Measurements from ENCODE around the gene DPF3. TPM values are rescaled to one million over a fixed set of nuclear protein-coding genes. Genes with fewer than 3 reads are reported as not detected.
A peak's percentile ranks its signal among the peaks of the same experiment; 100 is the strongest.

Gene DPF3
- total and polyA plus RNA-seq, 11 donors, result 13.5 to 53.8 (median 37.0) TPM

DNA sequence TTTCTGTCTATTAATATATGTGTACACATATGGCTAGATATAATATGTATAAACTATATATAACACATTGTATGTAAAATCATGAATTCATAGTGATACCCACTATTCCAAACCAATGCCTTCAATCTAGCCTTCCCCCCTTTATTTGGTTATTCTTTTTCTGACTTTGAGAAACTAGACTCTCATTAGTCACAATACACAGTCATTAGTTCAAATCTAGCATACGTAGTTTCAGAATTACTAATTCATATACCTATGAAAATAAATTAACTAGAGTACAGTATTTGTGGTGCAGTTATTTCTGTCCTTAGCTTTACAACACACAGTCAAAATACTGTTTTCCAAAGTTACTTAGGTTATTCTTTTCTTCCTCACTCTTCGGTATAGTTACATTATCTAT, 268.2 kb downstream of the DPF3 start:
- H3K36me3 ChIP-seq, result peaks cover 0 to 4% (median 0%) of the 10 kb centered on the region in 9 donors
- ATAC-seq, result no peak
- 94 to 98% (median 97%) methylated on average over 2 of the region's 2 CpGs for WGBS, 4 donors
- DNase-seq, result no peak
- H3K27me3 ChIP-seq, result no peaks in the 10 kb centered on the region
- intact Hi-C loops (cut with DNase I), result no loop called here
- H3K4me3 ChIP-seq, result no peak overlapping the region
- H3K9me3 ChIP-seq, result peaks cover 0 to 27% (median 2%) of the 10 kb centered on the region in 12 donors
- no peaks in the 10 kb centered on the region for H3K4me1 ChIP-seq
- TF ChIP-seq, protein P1, sequence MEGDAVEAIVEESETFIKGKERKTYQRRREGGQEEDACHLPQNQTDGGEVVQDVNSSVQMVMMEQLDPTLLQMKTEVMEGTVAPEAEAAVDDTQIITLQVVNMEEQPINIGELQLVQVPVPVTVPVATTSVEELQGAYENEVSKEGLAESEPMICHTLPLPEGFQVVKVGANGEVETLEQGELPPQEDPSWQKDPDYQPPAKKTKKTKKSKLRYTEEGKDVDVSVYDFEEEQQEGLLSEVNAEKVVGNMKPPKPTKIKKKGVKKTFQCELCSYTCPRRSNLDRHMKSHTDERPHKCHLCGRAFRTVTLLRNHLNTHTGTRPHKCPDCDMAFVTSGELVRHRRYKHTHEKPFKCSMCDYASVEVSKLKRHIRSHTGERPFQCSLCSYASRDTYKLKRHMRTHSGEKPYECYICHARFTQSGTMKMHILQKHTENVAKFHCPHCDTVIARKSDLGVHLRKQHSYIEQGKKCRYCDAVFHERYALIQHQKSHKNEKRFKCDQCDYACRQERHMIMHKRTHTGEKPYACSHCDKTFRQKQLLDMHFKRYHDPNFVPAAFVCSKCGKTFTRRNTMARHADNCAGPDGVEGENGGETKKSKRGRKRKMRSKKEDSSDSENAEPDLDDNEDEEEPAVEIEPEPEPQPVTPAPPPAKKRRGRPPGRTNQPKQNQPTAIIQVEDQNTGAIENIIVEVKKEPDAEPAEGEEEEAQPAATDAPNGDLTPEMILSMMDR (IDR thresholded peaks at IDR 0.05), result no peak
- TF ChIP-seq POLR2A (IDR thresholded peaks at IDR 0.05), result no peak
- no peak overlapping the region for H3K27ac ChIP-seq

DNA sequence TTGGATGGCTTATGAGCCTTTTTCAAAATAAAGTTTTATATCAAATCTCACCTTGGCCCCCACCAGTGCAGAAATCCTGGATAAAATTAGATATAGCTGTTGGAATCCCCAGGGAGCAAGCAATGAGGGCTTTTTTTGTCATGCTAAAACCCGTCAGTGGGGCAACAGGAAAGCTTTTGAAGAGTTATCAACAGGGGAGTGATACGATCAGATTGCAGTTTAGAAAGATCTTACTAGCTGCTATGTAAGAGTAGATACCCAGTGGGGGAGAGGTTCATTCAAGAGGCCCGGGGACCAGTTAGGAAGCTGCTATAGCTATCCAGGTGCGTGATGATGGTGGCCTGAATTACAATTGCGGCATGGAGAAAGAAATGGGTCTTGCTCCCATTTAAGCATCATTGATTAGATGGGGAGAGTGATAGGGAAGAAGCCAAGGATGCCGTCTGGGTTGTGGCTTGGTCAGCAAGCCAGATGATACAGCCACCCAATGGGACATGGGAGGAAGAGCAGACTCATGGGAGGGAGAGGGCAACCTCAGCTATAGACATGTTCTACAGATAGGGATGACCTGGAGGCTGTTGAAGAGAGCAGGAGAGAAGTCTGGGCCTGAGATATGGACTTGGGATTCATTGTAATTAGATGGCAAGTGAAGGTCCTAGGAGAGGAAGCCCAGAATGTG, 272.4 kb downstream of the DPF3 start:
- H3K27me3 ChIP-seq, result no peaks in the 10 kb centered on the region
- H3K9me3 ChIP-seq, result peaks cover 0 to 20% (median 0%) of the 10 kb centered on the region in 12 donors
- peaks cover 5 to 34% (median 28%) of the 10 kb centered on the region in 12 donors for H3K4me1 ChIP-seq
- 85 to 91% (median 87%) methylated on average over 6 of the region's 6 CpGs for WGBS, 4 donors
- TF ChIP-seq, protein P1 (IDR thresholded peaks at IDR 0.05), result no peak
- TF ChIP-seq POLR2A (IDR thresholded peaks at IDR 0.05), result no peak
- intact Hi-C loops (cut with DNase I), result no loop called here
- ATAC-seq, result no peak
- no peak overlapping the region for H3K27ac ChIP-seq
- no peaks in the 10 kb centered on the region for H3K36me3 ChIP-seq
- no peak overlapping the region for H3K4me3 ChIP-seq
- no peak for DNase-seq

DNA sequence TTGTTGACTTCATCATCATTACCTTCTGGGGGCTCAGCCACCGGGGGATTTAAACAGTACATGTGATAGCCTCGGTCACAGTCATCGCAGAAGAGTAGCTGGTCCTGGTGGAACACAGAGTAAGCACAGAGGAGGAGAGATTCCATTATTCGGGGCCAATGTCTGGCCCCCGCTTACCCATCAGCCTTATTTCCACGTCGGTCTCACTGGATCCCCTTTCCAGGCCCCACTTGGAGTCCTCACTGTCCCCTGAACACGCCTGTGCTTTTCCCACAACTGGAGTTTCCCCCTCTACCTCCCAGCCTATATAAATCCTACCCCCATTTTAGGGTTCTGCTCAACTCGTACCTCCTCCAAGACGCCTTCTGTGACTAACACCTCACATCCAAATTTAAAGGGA, 274.0 kb downstream of the DPF3 start:
- no peaks in the 10 kb centered on the region for H3K36me3 ChIP-seq
- no peaks in the 10 kb centered on the region for H3K27me3 ChIP-seq
- ATAC-seq, result no peak
- no peak for TF ChIP-seq POLR2A (IDR thresholded peaks at IDR 0.05)
- peak overlapping the region in 3 of 12 donors; percentile 83 to 84 (median 84) for H3K27ac ChIP-seq
- H3K4me1 ChIP-seq, result peaks cover 5 to 50% (median 44%) of the 10 kb centered on the region in 12 donors
- no peak overlapping the region for H3K4me3 ChIP-seq
- 96 to 99% (median 97%) methylated on average over 10 of the region's 10 CpGs for WGBS, 4 donors
- peaks cover 0 to 9% (median 0%) of the 10 kb centered on the region in 12 donors for H3K9me3 ChIP-seq
- intact Hi-C loops (cut with DNase I), result loop anchor here in 4 of 10 donors (5.0 to 10.0 kb wide), 5 partner anchors 103 to 285 kb away; partner anchors contain the start of gene DPF3 (in 2 of the 4)
- DNase-seq, result no peak

DNA sequence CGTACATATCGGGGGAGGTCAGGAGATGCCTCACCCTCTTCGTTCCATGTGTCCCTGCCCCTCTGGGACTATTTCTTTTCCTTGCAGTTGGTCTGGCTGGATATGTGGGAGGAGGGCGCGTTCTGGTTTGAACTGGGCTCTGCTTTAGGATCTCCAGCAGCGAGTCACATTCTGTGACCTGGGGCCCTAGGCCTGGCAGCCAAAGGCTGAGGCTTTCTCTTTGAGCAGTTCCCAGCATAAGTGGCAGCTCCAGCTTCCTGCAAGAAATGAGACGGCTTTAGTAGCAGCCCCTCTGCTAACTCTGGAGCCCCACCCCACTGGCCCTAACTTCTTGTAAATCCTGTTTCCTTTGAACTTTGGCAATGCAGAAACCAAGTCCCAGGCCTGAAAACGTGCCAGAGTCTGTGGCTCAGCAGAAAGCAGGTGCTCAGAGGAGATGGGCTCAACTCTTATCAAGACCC, 274.8 kb downstream of the DPF3 start:
- intact Hi-C loops (cut with DNase I), result loop anchor here in 4 of 10 donors (5.0 to 10.0 kb wide), 5 partner anchors 102 to 286 kb away; partner anchors contain the start of gene DPF3 (in 2 of the 4)
- peak in 2 of 5 donors; percentile 21 to 37 for DNase-seq
- no peak for TF ChIP-seq POLR2A (IDR thresholded peaks at IDR 0.05)
- TF ChIP-seq, protein P1 (IDR thresholded peaks at IDR 0.05), result no peak
- Histone ChIP-seq H3K27me3 (no peaks in the 10 kb centered on the region), H3K4me3 (no peak overlapping the region), H3K9me3 (peaks cover 0 to 9% (median 0%) of the 10 kb centered on the region in 12 donors), H3K4me1 (peaks cover 5 to 58% (median 49%) of the 10 kb centered on the region in 12 donors), H3K27ac (peak overlapping the region in 11 of 12 donors; percentile 65 to 88 (median 84)), H3K36me3 (no peaks in the 10 kb centered on the region)
- ATAC-seq, result no peak
- 63 to 75% (median 68%) methylated on average over 5 to 8 of the region's 8 CpGs for WGBS, 4 donors

Measured in heart left ventricle (tissue), 16 donors.